K562 (cell line): ENCODE data around the gene DHDH. TPM values are rescaled to one million over a fixed set of nuclear protein-coding genes. Genes with fewer than 3 reads are reported as not detected.

Experiments used
- ATAC-seq: fragments of 200-7000 bp; cut with Tn5 transposase; 3 replicates; pipeline ENCODE4 v1.9.1; 2020; ENCODE audit warnings: moderate library complexity
- BruUV-seq: library from RNA; stranded (reverse); fragments of 400-500 nt; replicated peaks from 2 replicates; lab custom pipeline; 2021; lab: Mats Ljungman, UMichigan
- CTCF ChIA-PET: fragments of 300-600 bp; formaldehyde crosslinking; extraction: SDS; loops from one replicate; lab custom pipeline; 2021; ENCODE audit warnings: low intra/inter-chr PET ratio; lab: Yijun Ruan, JAX
- POLR2A ChIA-PET: fragments of 300-600, 350-650 bp; sonication (Branson Sonifier 250); formaldehyde crosslinking; extraction: SDS; loops from one replicate; lab custom pipeline; 2021; ENCODE audit warnings: antibody characterized with exemption, inconsistent platforms; lab: Yijun Ruan, JAX
- DNase-seq, 4 experiments: peaks; one replicate each; pipeline versions ENCODE4 v3.0.0 to v3.0.0-alpha.2; 2011 to 2018; ENCODE audit warnings: low spot score in 3 of 4, mixed read lengths in 3 of 4; ENCODE audit errors: extremely low read depth in 1 of 4
- FAIRE-seq: peaks from 2 replicates; lab custom pipeline; 2011; peaks lifted over from hg19 to GRCh38; lab: Jason Lieb, UNC
- H2AFZ ChIP-seq: 2 replicates; pipeline ENCODE4 v1.6.0; 2011; ENCODE audit warnings: low read depth, low read length, control low read depth, inconsistent platforms
- H3K27ac ChIP-seq: fragments of 200-600 bp; 3 replicates; pipeline ENCODE4 v1.8.0; 2011; ENCODE audit warnings: low read depth, mild to moderate bottlenecking, control low read depth, inconsistent platforms, low read length, moderate library complexity, mixed read lengths; ENCODE audit errors: extremely low read depth
- H3K27me3 ChIP-seq, 2 experiments: fragments of 300-600 bp in 1 of 2; 2 replicates in 1 of 2; 3 replicates in 1 of 2; pipeline versions ENCODE4 v1.6.0 to v1.8.0; 2011; ENCODE audit warnings: inconsistent platforms in 2 of 2, low read length in 2 of 2, mild to moderate bottlenecking in 1 of 2, mixed read lengths in 1 of 2, moderate library complexity in 1 of 2; ENCODE audit not compliant: control insufficient read depth in 2 of 2, insufficient read depth in 2 of 2
- H3K36me3 ChIP-seq: fragments of 300-600 bp; 3 replicates; pipeline ENCODE4 v1.8.0; 2011; ENCODE audit warnings: mild to moderate bottlenecking, low read length, inconsistent platforms; ENCODE audit not compliant: control insufficient read depth, insufficient read depth
- H3K4me1 ChIP-seq, 2 experiments: fragments of 200-600 bp in 1 of 2; replicated peaks in 1 of 2; 2 replicates in 1 of 2; 3 replicates in 1 of 2; pipeline versions ENCODE4 v1.5.1 to v1.8.0; 2011; ENCODE audit warnings: inconsistent platforms in 2 of 2, low read length in 2 of 2, mild to moderate bottlenecking in 1 of 2, mixed read lengths in 1 of 2, moderate library complexity in 1 of 2; ENCODE audit not compliant: control insufficient read depth in 2 of 2, insufficient read depth in 2 of 2
- H3K4me2 ChIP-seq: 2 replicates; pipeline ENCODE4 v1.6.1; 2011; ENCODE audit warnings: low read length, control low read depth, inconsistent platforms, mixed read lengths; ENCODE audit not compliant: insufficient read depth
- H3K4me3 ChIP-seq: fragments of 200-600 bp; sonication (generic), shearing (Covaris generic); 2 replicates; pipeline ENCODE4 v1.5.1; 2016; ENCODE audit warnings: control low read depth, inconsistent platforms
- H3K79me2 ChIP-seq: fragments of 200-600 bp; 3 replicates; pipeline ENCODE4 v1.8.0; 2011; ENCODE audit warnings: low read length, inconsistent platforms; ENCODE audit not compliant: control insufficient read depth, insufficient read depth
- H3K9ac ChIP-seq, 2 experiments: 2 replicates each; pipeline versions ENCODE4 v1.6.0 to v1.6.1; 2011; ENCODE audit warnings: low read depth in 2 of 2, low read length in 2 of 2, control low read depth in 1 of 2, inconsistent platforms in 1 of 2, mild to moderate bottlenecking in 1 of 2, mixed read lengths in 1 of 2; ENCODE audit not compliant: insufficient read depth in 1 of 2
- H3K9me1 ChIP-seq: one replicate; pipeline ENCODE4 v1.6.0; 2011; ENCODE audit warnings: inconsistent platforms, mild to moderate bottlenecking, low read length, moderate library complexity; ENCODE audit not compliant: control insufficient read depth, insufficient read depth
- H3K9me3 ChIP-seq: replicated peaks from 2 replicates; pipeline ENCODE4 v1.5.1; 2011; ENCODE audit warnings: low read depth, low read length, inconsistent platforms; ENCODE audit not compliant: control insufficient read depth, insufficient read depth
- H4K20me1 ChIP-seq: replicated peaks from 2 replicates; pipeline ENCODE4 v1.6.1; 2011; ENCODE audit warnings: low read length, inconsistent platforms, mixed read lengths; ENCODE audit not compliant: control insufficient read depth, insufficient read depth
- CREB1 ChIP-seq, 2 experiments: sonication (generic) in 1 of 2; formaldehyde crosslinking in 1 of 2; IDR thresholded peaks; 2 replicates each; pipeline versions ENCODE4 v1.6.1 to v1.8.0; 2012 to 2022; ENCODE audit warnings: inconsistent platforms in 1 of 2, mild to moderate bottlenecking in 1 of 2, missing genetic modification reagents in 1 of 2, moderate library complexity in 1 of 2
- FOXM1 ChIP-seq, 2 experiments: fragments of 450-650 bp in 1 of 2; sonication (generic) in 1 of 2; formaldehyde crosslinking in 1 of 2; IDR thresholded peaks; 2 replicates each; pipeline versions ENCODE4 v1.6.1 to v1.9.0; 2017 to 2022; ENCODE audit warnings: low read depth in 2 of 2, mild to moderate bottlenecking in 2 of 2, missing genetic modification reagents in 1 of 2, moderate library complexity in 1 of 2
- MAFK ChIP-seq: IDR thresholded peaks from 2 replicates; pipeline ENCODE4 v1.6.1; 2011; ENCODE audit warnings: low read length, improper control_type of control experiment
- NBN ChIP-seq: fragments of 450-650 bp; IDR thresholded peaks from 2 replicates; pipeline ENCODE4 v1.6.1; 2016; ENCODE audit warnings: low read depth, mild to moderate bottlenecking
- PHB ChIP-seq: fragments of 250-450 bp; sonication (Bioruptor Pico); IDR thresholded peaks from 2 replicates; pipeline ENCODE4 v1.5.0; 2021
- PHF20 ChIP-seq: fragments of 450-650 bp; IDR thresholded peaks from 2 replicates; pipeline ENCODE4 v1.6.1; 2018; ENCODE audit not compliant: partially characterized antibody
- PKNOX1 ChIP-seq: fragments of 450-650 bp; IDR thresholded peaks from 2 replicates; pipeline ENCODE4 v1.6.1; 2016
- PRDM10 ChIP-seq: fragments of 450-650 bp; IDR thresholded peaks from 2 replicates; pipeline ENCODE4 v1.6.1; 2018; ENCODE audit not compliant: partially characterized antibody
- RCOR1 ChIP-seq, 2 experiments: IDR thresholded peaks; 2 replicates each; pipeline ENCODE4 v1.6.1; 2012; ENCODE audit warnings: low read depth in 2 of 2, low read length in 2 of 2, borderline replicate concordance in 1 of 2, improper control_type of control experiment in 1 of 2
- SMARCB1 ChIP-seq: IDR thresholded peaks from 2 replicates; pipeline ENCODE4 v1.6.1; 2011; ENCODE audit warnings: improper control_type of control experiment, low read depth; ENCODE audit not compliant: insufficient read length
- ZNF589 ChIP-seq: fragments of 200-800 bp; sonication (Bioruptor generic); IDR thresholded peaks from 2 replicates; pipeline ENCODE4 v1.6.1; 2016; ENCODE audit warnings: low read depth, missing genetic modification characterization, missing compliant biosample characterization
- ZNF830 ChIP-seq: fragments of 250-450 bp; sonication (Bioruptor Pico); IDR thresholded peaks from 2 replicates; pipeline ENCODE4 v1.5.0; 2021; ENCODE audit warnings: mild to moderate bottlenecking
- WGBS: fragments of 100-300 bp; shearing (Covaris generic); methylation state at CpG from one replicate; pipeline ENCODE4 v1.1.6; 2016; ENCODE audit warnings: low coverage, mixed read lengths; ENCODE audit not compliant: insufficient coverage; ENCODE audit errors: missing lambda C conversion rate; 5-methylcytosine and 5-hydroxymethylcytosine counted together
- in situ Hi-C: fragments of 300-500 bp; cut with MboI; formaldehyde crosslinking; loops from 4 replicates; pipeline ENCODE4 v1.15.0; 2018; ENCODE audit warnings: inconsistent platforms, mixed read lengths
- intact Hi-C: fragments of 100-400 bp; cut with micrococcal nuclease; formaldehyde crosslinking; loops from 2 replicates; pipeline ENCODE4 v1.14.2; 2022
- polyA plus RNA-seq, 8 experiments: library from polyadenylated mRNA; depleted of rRNA in 4 of 8; stranded (reverse) in 5 of 8; unstranded in 3 of 8; fragments of >200 nt; fragmentation: Nextera tagmentation in 2 of 8; fragmentation: Illumina TruSeq in 1 of 8; extraction: Ambion mirVana in 2 of 8; extraction: Trizol in 1 of 8; gene quantifications; 2 replicates each; pipeline versions ENCODE4 v1.2.1 to v1.2.3, GENCODE V29; 2011 to 2014; ENCODE audit warnings: inconsistent platforms in 1 of 8, missing spikeins in 1 of 8
- total RNA-seq, 7 experiments: library from RNA; depleted of rRNA in 6 of 7; stranded (reverse); fragments of >200 nt in 6 of 7; fragmentation: Illumina TruSeq in 2 of 7; extraction: Trizol in 2 of 7; gene quantifications; 2 replicates each; pipeline versions ENCODE4 v1.2.1 to v1.2.3, GENCODE V29; 2011 to 2021; ENCODE audit warnings: low replicate concordance in 1 of 7
- TF ChIP-seq, protein P1 (sequence below), 2 experiments: fragments of 250-450 bp in 1 of 2; fragments of 450-650 bp in 1 of 2; sonication (Bioruptor Pico) in 1 of 2; IDR thresholded peaks; 2 replicates each; pipeline versions ENCODE4 v1.6.1 to v1.8.0; 2016 to 2021; ENCODE audit warnings: mild to moderate bottlenecking in 2 of 2, moderate library complexity in 2 of 2, missing compliant biosample characterization in 1 of 2, missing genetic modification characterization in 1 of 2
- TF ChIP-seq, protein P2 (sequence below): fragments of 450-650 bp; IDR thresholded peaks from 2 replicates; pipeline ENCODE4 v1.6.1; 2016; ENCODE audit warnings: missing biosample characterization, missing genetic modification characterization

Gene DHDH
- total and polyA plus RNA-seq, 9 of the 15 experiments (the other 6 are each of a cell fraction or from before 2014, with no cell fraction given) = 0.37 to 1.9 (median 0.87) TPM

- H3K36me3 ChIP-seq = peaks cover 2% of the 10 kb centered on the region; the same call in 1 of the 3 replicates
- peak overlapping the region; percentile 70 for H3K27ac ChIP-seq
- intact Hi-C loops = no loop called here
- 13% methylated on average over 9 of the region's 9 CpGs for WGBS
- no peak overlapping the region for H3K4me3 ChIP-seq
- H3K79me2 ChIP-seq = peaks cover 12% of the 10 kb centered on the region
- ChIA-PET CTCF (no interaction called here), POLR2A (interaction anchor here (0.6 to 3.7 kb wide), 7 partner anchors 10 to 79 kb away, joined by 3 to 29 read pairs (median 5); partner anchors contain the start of genes FTL and PPP1R15A)
- peak overlapping the region; percentile 56 for H3K4me2 ChIP-seq
- no peaks in the 10 kb centered on the region for H3K9me1 ChIP-seq
- in situ Hi-C loops = no loop called here
- no TSS peak for BruUV-seq
- H3K9ac ChIP-seq = peak overlapping the region in 1 of 2 experiments; percentile 45; a peak in 2 of 4 replicates
- peaks cover 11% of the 10 kb centered on the region for H3K9me3 ChIP-seq
- H3K4me1 ChIP-seq = peaks cover 31 to 46% of the 10 kb centered on the region in 2 experiments; a peak in 4 of 5 replicates
- H4K20me1 ChIP-seq = no peaks in the 10 kb centered on the region
- DNase-seq (peak in 2 of 4 experiments; percentile 44 to 52), FAIRE-seq (peak; percentile 23), ATAC-seq (peak; percentile 49)
- H3K27me3 ChIP-seq = no peaks in the 10 kb centered on the region
- peak overlapping the region; percentile 85 for H2AFZ ChIP-seq
- TF ChIP-seq PKNOX1 (0 out of 2 replicates have a peak, but pooled peaks have one; percentile 6), ZNF589 (0 out of 2 replicates have a peak, but pooled peaks have one; percentile 27), PHF20 (no peak), ZNF830 (no peak), RCOR1 (IDR thresholded peaks at IDR 0.05; ENCODE audit: borderline replicate concordance in 1 of 2, low read depth in 2 of 2, low read length in 2 of 2) (peak in 1 of 2 experiments; percentile 7; a peak in 1 of 4 replicates), PRDM10 (no peak), FOXM1 (IDR thresholded peaks at IDR 0.05; ENCODE audit: low read depth) (no peak), FOXM1 (CRISPR knock-in tag; IDR thresholded peaks at IDR 0.05; ENCODE audit: low read depth) (no peak), NBN (no peak; the same call in 1 of the 2 replicates), PHB (CRISPR knock-in tag) (no peak), SMARCB1 (no peak), CREB1 (IDR thresholded peaks at IDR 0.05) (no peak), CREB1 (CRISPR knock-in tag; IDR thresholded peaks at IDR 0.05) (no peak), MAFK (no peak)
- TF ChIP-seq, protein P1, sequence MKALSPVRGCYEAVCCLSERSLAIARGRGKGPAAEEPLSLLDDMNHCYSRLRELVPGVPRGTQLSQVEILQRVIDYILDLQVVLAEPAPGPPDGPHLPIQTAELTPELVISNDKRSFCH (CRISPR knock-in tag; IDR thresholded peaks at IDR 0.05) = no peak
- TF ChIP-seq, protein P1 (tag; IDR thresholded peaks at IDR 0.05) = no peak
- TF ChIP-seq, protein P2, sequence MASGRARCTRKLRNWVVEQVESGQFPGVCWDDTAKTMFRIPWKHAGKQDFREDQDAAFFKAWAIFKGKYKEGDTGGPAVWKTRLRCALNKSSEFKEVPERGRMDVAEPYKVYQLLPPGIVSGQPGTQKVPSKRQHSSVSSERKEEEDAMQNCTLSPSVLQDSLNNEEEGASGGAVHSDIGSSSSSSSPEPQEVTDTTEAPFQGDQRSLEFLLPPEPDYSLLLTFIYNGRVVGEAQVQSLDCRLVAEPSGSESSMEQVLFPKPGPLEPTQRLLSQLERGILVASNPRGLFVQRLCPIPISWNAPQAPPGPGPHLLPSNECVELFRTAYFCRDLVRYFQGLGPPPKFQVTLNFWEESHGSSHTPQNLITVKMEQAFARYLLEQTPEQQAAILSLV (tag) = no peak
Measured at GRCh38 chr19:48950830-48951519, 17.5 kb downstream of the DHDH start.
